Smooth muscle cell (in vitro differentiated cells): ENCODE results near the gene APBA2. TPM values are rescaled to one million over a fixed set of nuclear protein-coding genes. Genes with fewer than 3 reads are reported as not detected.

Source experiments
- DNase-seq: peaks from one replicate; lab custom pipeline; 2025; ENCODE audit not compliant: unreplicated experiment; lab: John Stamatoyannopoulos, UW
- H2AFZ ChIP-seq: fragments of 200-600 bp; sonication (generic); 2 replicates; pipeline ENCODE4 v1.6.0; 2016; ENCODE audit warnings: antibody characterized with exemption, low read depth, mild to moderate bottlenecking
- H3F3A ChIP-seq: fragments of 200-600 bp; sonication (generic); 2 replicates; pipeline ENCODE4 v1.6.0; 2017; ENCODE audit warnings: antibody characterized with exemption, low read depth
- H3K27ac ChIP-seq: fragments of 200-600 bp; sonication (generic); 2 replicates; pipeline ENCODE4 v1.5.1; 2016; ENCODE audit warnings: low read depth, mild to moderate bottlenecking
- H3K27me3 ChIP-seq: fragments of 200-600 bp; sonication (generic); 2 replicates; pipeline ENCODE4 v1.6.1; 2016; ENCODE audit warnings: low read depth, mild to moderate bottlenecking
- H3K36me3 ChIP-seq: fragments of 200-600 bp; sonication (generic); 2 replicates; pipeline ENCODE4 v1.5.1; 2016; ENCODE audit warnings: low read depth
- H3K4me1 ChIP-seq: fragments of 200-600 bp; sonication (generic); 2 replicates; pipeline ENCODE4 v1.5.1; 2016; ENCODE audit warnings: low read depth
- H3K4me2 ChIP-seq: fragments of 200-600 bp; sonication (generic); 2 replicates; pipeline ENCODE4 v1.6.0; 2016; ENCODE audit warnings: mild to moderate bottlenecking
- H3K4me3 ChIP-seq: fragments of 200-600 bp; sonication (generic); 2 replicates; pipeline ENCODE4 v1.5.1; 2016; ENCODE audit warnings: mild to moderate bottlenecking
- H3K79me2 ChIP-seq: fragments of 200-600 bp; sonication (generic); 2 replicates; pipeline ENCODE4 v1.6.0; 2016; ENCODE audit warnings: low read depth, mild to moderate bottlenecking
- H3K9ac ChIP-seq: fragments of 200-600 bp; sonication (generic); 2 replicates; pipeline ENCODE4 v1.6.0; 2016; ENCODE audit warnings: low read depth
- H3K9me3 ChIP-seq: fragments of 200-600 bp; sonication (generic); replicated peaks from 2 replicates; pipeline ENCODE4 v1.5.1; 2016; ENCODE audit warnings: low read depth
- H4K20me1 ChIP-seq: fragments of 200-600 bp; sonication (generic); 2 replicates; pipeline ENCODE4 v1.6.0; 2016; ENCODE audit warnings: low read depth
- WGBS: methylation state at CpG from one replicate; pipeline ENCODE4 v1.1.7; 2016; ENCODE audit warnings: low lambda C conversion rate; 5-methylcytosine and 5-hydroxymethylcytosine counted together
- polyA plus RNA-seq: library from polyadenylated mRNA; unstranded; fragments of >200 nt; fragmentation: Nextera tagmentation; extraction: Ambion mirVana; gene quantifications from 2 replicates; pipeline ENCODE4 v1.2.1, GENCODE V29; 2016
- total RNA-seq: library from RNA; depleted of rRNA; stranded (reverse); fragments of >200 nt; gene quantifications from 2 replicates; pipeline ENCODE4 v1.2.3, GENCODE V29; 2014
- TF ChIP-seq, protein P1 (sequence below): fragments of 200-600 bp; sonication (generic); IDR thresholded peaks from 2 replicates; pipeline ENCODE4 v1.5.1; 2017; ENCODE audit warnings: borderline replicate concordance, mild to moderate bottlenecking, antibody characterized with exemption; ENCODE audit not compliant: insufficient read depth, poor library complexity, severe bottlenecking

The APBA2 gene
- total and polyA plus RNA-seq, 2 experiments from 2014 or later, result 10.2 to 14.9 TPM

DNA sequence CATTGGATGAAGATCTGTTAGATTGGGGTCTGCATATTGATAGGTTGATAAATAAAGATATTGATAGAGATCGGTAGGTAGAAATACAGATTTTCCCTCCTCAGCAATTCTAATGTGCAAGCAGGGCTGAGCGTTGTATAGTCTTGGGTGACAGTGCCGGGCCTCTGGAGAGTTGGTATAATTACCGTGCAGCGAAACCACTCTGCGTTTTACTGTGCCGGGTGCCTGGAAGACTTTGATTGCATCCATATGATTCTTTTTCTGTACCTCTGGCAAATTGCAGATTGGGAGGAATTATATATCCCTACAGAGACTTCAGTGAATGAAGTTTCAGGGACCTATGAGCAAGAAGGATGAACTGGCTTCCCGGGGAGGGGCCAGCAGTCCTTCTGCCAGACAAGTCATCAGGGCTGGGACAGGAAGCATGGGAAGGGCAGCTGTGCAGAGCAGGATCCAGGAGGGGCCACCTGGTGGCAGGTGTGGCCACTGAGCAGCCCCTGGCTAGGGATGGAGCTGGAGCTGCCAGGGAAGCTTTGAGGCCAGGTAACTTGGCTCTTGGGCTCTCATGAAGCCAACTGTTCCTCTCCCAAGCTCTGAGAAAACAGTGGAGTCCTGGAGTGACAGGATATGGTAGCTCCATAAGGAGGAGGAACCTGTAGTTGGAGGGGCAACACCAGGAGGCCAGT, 132.5 kb downstream of the APBA2 start:
- H4K20me1 ChIP-seq, result no peaks in the 10 kb centered on the region
- H3K79me2 ChIP-seq, result no peaks in the 10 kb centered on the region
- no peak for DNase-seq
- no peak overlapping the region for H3K9ac ChIP-seq
- peaks cover 5% of the 10 kb centered on the region for H3F3A ChIP-seq
- H2AFZ ChIP-seq, result no peak overlapping the region
- TF ChIP-seq, protein P1, sequence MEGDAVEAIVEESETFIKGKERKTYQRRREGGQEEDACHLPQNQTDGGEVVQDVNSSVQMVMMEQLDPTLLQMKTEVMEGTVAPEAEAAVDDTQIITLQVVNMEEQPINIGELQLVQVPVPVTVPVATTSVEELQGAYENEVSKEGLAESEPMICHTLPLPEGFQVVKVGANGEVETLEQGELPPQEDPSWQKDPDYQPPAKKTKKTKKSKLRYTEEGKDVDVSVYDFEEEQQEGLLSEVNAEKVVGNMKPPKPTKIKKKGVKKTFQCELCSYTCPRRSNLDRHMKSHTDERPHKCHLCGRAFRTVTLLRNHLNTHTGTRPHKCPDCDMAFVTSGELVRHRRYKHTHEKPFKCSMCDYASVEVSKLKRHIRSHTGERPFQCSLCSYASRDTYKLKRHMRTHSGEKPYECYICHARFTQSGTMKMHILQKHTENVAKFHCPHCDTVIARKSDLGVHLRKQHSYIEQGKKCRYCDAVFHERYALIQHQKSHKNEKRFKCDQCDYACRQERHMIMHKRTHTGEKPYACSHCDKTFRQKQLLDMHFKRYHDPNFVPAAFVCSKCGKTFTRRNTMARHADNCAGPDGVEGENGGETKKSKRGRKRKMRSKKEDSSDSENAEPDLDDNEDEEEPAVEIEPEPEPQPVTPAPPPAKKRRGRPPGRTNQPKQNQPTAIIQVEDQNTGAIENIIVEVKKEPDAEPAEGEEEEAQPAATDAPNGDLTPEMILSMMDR, result no peak
- 90% methylated on average over 8 of the region's 8 CpGs for WGBS
- no peak overlapping the region for H3K4me2 ChIP-seq
- H3K36me3 ChIP-seq, result no peaks in the 10 kb centered on the region
- no peak overlapping the region for H3K4me3 ChIP-seq
- H3K9me3 ChIP-seq, result no peaks in the 10 kb centered on the region
- H3K4me1 ChIP-seq, result no peaks in the 10 kb centered on the region
- no peak overlapping the region for H3K27ac ChIP-seq
- no peaks in the 10 kb centered on the region for H3K27me3 ChIP-seq

DNA sequence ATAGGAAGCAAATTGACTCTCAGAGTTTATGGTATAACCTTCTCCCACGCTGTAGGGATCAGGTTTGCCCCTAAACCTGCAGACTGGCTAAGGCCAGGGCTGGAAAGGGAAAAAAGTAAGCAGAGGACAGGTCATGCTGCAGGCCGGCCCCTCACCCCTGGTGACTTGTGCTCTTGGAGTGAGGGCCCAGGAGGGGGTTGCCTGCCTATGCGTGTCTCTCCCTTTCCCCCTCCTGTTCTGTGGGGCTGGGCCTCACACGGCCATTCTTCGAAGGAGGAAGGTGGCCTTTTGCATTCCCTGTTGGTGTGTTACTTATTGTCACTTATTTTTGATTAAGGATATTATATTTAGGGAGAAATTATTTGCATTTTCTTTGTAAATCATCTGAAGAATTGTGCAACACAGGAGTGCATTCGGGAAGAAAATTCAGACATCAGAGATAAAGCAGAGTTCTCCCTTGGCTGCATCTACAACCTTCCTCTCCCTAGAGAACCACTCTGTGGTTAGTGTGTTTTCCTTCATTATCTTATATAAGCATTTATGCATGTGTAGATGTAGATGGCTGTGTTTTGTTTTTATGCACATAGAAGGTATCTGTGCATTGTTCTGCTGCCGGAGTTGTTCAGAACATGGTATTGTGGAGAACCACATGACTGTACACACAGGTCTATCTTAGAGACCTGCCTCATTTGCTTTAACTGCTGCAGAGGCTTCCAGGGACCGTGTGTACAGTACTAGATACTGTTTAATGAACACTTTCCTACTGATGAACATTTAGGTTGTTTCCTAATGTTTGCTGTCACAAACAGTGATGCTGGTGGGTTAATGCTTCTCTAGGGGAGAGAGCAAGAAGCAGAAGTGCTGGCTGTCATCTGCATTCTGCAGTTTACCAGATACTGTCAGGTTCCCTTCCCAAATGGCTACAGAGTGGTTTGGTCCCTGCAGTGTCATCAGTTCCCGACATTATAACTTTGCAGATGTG, 133.5 kb downstream of the APBA2 start:
- no peaks in the 10 kb centered on the region for H3K9me3 ChIP-seq
- H3K9ac ChIP-seq, result no peak overlapping the region
- no peak overlapping the region for H3K4me2 ChIP-seq
- no peak for DNase-seq
- H3K4me1 ChIP-seq, result no peaks in the 10 kb centered on the region
- H3K4me3 ChIP-seq, result no peak overlapping the region
- TF ChIP-seq, protein P1, result no peak
- no peaks in the 10 kb centered on the region for H3K36me3 ChIP-seq
- no peaks in the 10 kb centered on the region for H3K27me3 ChIP-seq
- H3F3A ChIP-seq, result no peaks in the 10 kb centered on the region
- no peak overlapping the region for H2AFZ ChIP-seq
- H4K20me1 ChIP-seq, result no peaks in the 10 kb centered on the region
- WGBS, result 76% methylated on average over 9 of the region's 9 CpGs
- H3K27ac ChIP-seq, result no peak overlapping the region
- H3K79me2 ChIP-seq, result no peaks in the 10 kb centered on the region

DNA sequence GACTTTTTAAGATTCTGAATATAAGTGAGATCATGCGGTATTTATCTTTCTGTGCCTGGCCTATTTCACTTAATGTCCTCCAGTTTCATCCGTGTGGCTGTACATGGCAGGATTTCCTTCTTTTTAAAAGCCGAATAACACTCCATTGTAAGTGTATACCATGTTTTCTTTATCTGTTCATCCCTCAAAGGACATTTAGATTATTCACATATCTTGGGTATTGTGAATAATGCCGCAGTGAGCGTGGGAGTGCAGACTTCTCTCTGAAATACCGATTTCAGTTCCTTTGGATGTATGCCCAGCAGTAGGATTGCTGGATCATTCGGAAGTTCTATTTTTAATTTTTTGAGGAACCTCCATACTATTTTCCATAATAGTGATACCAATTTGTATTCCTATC, 136.1 kb downstream of the APBA2 start:
- Histone ChIP-seq H3K27ac (no peak overlapping the region), H3K27me3 (no peaks in the 10 kb centered on the region), H3K79me2 (no peaks in the 10 kb centered on the region), H3K4me1 (no peaks in the 10 kb centered on the region), H4K20me1 (no peaks in the 10 kb centered on the region), H3K4me2 (no peak overlapping the region), H3K9ac (no peak overlapping the region), H2AFZ (no peak overlapping the region), H3K4me3 (no peak overlapping the region), H3F3A (no peaks in the 10 kb centered on the region), H3K36me3 (no peaks in the 10 kb centered on the region), H3K9me3 (no peaks in the 10 kb centered on the region)
- no peak for DNase-seq
- TF ChIP-seq, protein P1, result no peak
- 85% methylated on average over 7 of the region's 7 CpGs for WGBS
